MM.1S (cell line): ENCODE measurements around the gene C2orf69.

Source experiments
- DNase-seq: peaks from one replicate; pipeline ENCODE4 v3.0.0-alpha.2; 2015
- H2AFZ ChIP-seq: fragments of 300-600 bp; sonication (generic); 2 replicates; pipeline ENCODE4 v1.6.0; 2016; ENCODE audit warnings: antibody characterized with exemption, low read length
- H3F3A ChIP-seq: fragments of 300-600 bp; sonication (generic); 2 replicates; pipeline ENCODE4 v1.6.1; 2016; ENCODE audit warnings: mild to moderate bottlenecking, antibody characterized with exemption, low read length, moderate library complexity, mixed read lengths; ENCODE audit not compliant: insufficient read depth
- H3K27ac ChIP-seq: fragments of 300-600 bp; sonication (generic); 2 replicates; pipeline ENCODE4 v1.5.1; 2016; ENCODE audit warnings: mild to moderate bottlenecking, low read length
- H3K27me3 ChIP-seq: fragments of 300-600 bp; sonication (generic); replicated peaks from 2 replicates; pipeline ENCODE4 v1.6.0; 2016; ENCODE audit warnings: low read length; ENCODE audit not compliant: insufficient read depth
- H3K36me3 ChIP-seq: fragments of 300-600 bp; sonication (generic); replicated peaks from 2 replicates; pipeline ENCODE4 v1.6.1; 2016; ENCODE audit warnings: mild to moderate bottlenecking, low read length, mixed read lengths; ENCODE audit not compliant: insufficient read depth
- H3K4me1 ChIP-seq: fragments of 300-600 bp; sonication (generic); 2 replicates; pipeline ENCODE4 v1.6.1; 2016; ENCODE audit warnings: low read length, mixed read lengths
- H3K4me2 ChIP-seq: fragments of 300-600 bp; sonication (generic); 2 replicates; pipeline ENCODE4 v1.6.0; 2016; ENCODE audit warnings: low read depth, low read length
- H3K4me3 ChIP-seq: fragments of 300-600 bp; sonication (generic); 2 replicates; pipeline ENCODE4 v1.5.1; 2016; ENCODE audit warnings: low read length, mixed read lengths
- H3K79me2 ChIP-seq: fragments of 300-600 bp; sonication (generic); 2 replicates; pipeline ENCODE4 v1.6.1; 2016; ENCODE audit warnings: mixed run types, low read length, mixed read lengths
- H3K9ac ChIP-seq: fragments of 300-600 bp; sonication (generic); 2 replicates; pipeline ENCODE4 v1.6.1; 2016; ENCODE audit warnings: low read length, mixed read lengths
- H3K9me2 ChIP-seq: fragments of 300-600 bp; sonication (generic); replicated peaks from 2 replicates; pipeline ENCODE4 v1.6.1; 2016; ENCODE audit warnings: mild to moderate bottlenecking, low read length, mixed read lengths; ENCODE audit not compliant: insufficient read depth
- H3K9me3 ChIP-seq: fragments of 300-600 bp; sonication (generic); replicated peaks from 2 replicates; pipeline ENCODE4 v1.6.1; 2016; ENCODE audit warnings: mild to moderate bottlenecking, low read length, mixed read lengths; ENCODE audit not compliant: insufficient read depth
- H4K20me1 ChIP-seq: fragments of 300-600 bp; sonication (generic); 2 replicates; pipeline ENCODE4 v1.6.1; 2016; ENCODE audit warnings: mild to moderate bottlenecking, low read length, moderate library complexity, mixed read lengths; ENCODE audit not compliant: insufficient read depth
- CTCF ChIP-seq: fragments of 300-600 bp; sonication (generic); IDR thresholded peaks from 2 replicates; pipeline ENCODE4 v1.5.1; 2016; ENCODE audit warnings: antibody characterized with exemption, low read length, mixed read lengths
- EZH2 ChIP-seq: fragments of 300-600 bp; sonication (generic); optimal IDR thresholded peaks from 2 replicates; pipeline ENCODE3; 2017; ENCODE audit warnings: low read depth, mild to moderate bottlenecking, antibody characterized with exemption, low read length, mixed read lengths
- EZH2phosphoT487 ChIP-seq: fragments of 300-600 bp; sonication (generic); IDR thresholded peaks from 2 replicates; pipeline ENCODE4 v1.6.1; 2018; ENCODE audit warnings: antibody characterized with exemption, low read length

Gene C2orf69

GRCh38 chr2:199868431-199869226 is 42.5 kb upstream of the C2orf69 start:
- no peaks in the 10 kb centered on the region for H3K4me1 ChIP-seq
- no peak overlapping the region for H2AFZ ChIP-seq
- H3K9ac ChIP-seq = no peak overlapping the region
- H3K79me2 ChIP-seq = no peaks in the 10 kb centered on the region
- H3K4me3 ChIP-seq = no peak overlapping the region
- H3K4me2 ChIP-seq = no peak overlapping the region
- H4K20me1 ChIP-seq = no peaks in the 10 kb centered on the region
- H3K27ac ChIP-seq = no peak overlapping the region
- no peaks in the 10 kb centered on the region for H3K36me3 ChIP-seq
- H3F3A ChIP-seq = no peaks in the 10 kb centered on the region
- H3K9me2 ChIP-seq = no peaks in the 10 kb centered on the region
- no peak for DNase-seq
- no peaks in the 10 kb centered on the region for H3K9me3 ChIP-seq
- no peak for TF ChIP-seq CTCF
- TF ChIP-seq EZH2phosphoT487 = no peak
- TF ChIP-seq EZH2 = no peak
- no peaks in the 10 kb centered on the region for H3K27me3 ChIP-seq

- Histone ChIP-seq H3F3A (no peaks in the 10 kb centered on the region), H3K4me3 (no peak overlapping the region), H4K20me1 (no peaks in the 10 kb centered on the region), H3K27me3 (no peaks in the 10 kb centered on the region), H3K36me3 (no peaks in the 10 kb centered on the region), H2AFZ (no peak overlapping the region), H3K4me1 (no peaks in the 10 kb centered on the region), H3K4me2 (no peak overlapping the region), H3K27ac (no peak overlapping the region), H3K79me2 (no peaks in the 10 kb centered on the region), H3K9ac (no peak overlapping the region), H3K9me3 (no peaks in the 10 kb centered on the region), H3K9me2 (no peaks in the 10 kb centered on the region)
- no peak for DNase-seq
- TF ChIP-seq EZH2phosphoT487 = no peak
- no peak for TF ChIP-seq EZH2
- no peak for TF ChIP-seq CTCF
Observed at GRCh38 chr2:199869227-199869541, 41.9 kb upstream of the C2orf69 start.

GRCh38 chr2:199869653-199870052 is 41.4 kb upstream of the C2orf69 start:
- no peak overlapping the region for H3K9ac ChIP-seq

More at GRCh38 chr2:199869653-199870052, 41.4 kb upstream of the C2orf69 start:
- no peaks in the 10 kb centered on the region for H3K9me3 ChIP-seq
- no peak overlapping the region for H3K27ac ChIP-seq
- H3K27me3 ChIP-seq = no peaks in the 10 kb centered on the region
- no peaks in the 10 kb centered on the region for H3K4me1 ChIP-seq
- no peak overlapping the region for H3K4me2 ChIP-seq
- TF ChIP-seq EZH2phosphoT487 (no peak), CTCF (no peak), EZH2 (no peak)
- H3K79me2 ChIP-seq = no peaks in the 10 kb centered on the region
- no peak overlapping the region for H2AFZ ChIP-seq
- H4K20me1 ChIP-seq = no peaks in the 10 kb centered on the region
- DNase-seq = no peak
- no peaks in the 10 kb centered on the region for H3F3A ChIP-seq
- no peak overlapping the region for H3K4me3 ChIP-seq
- H3K9me2 ChIP-seq = no peaks in the 10 kb centered on the region
- no peaks in the 10 kb centered on the region for H3K36me3 ChIP-seq
